Colonic mucosa (tissue), 4 donors: ENCODE results near the gene STXBP2. TPM values are rescaled to one million over a fixed set of nuclear protein-coding genes. Genes with fewer than 3 reads are reported as not detected.

Experiments used
- DNase-seq: peaks from one replicate; pipeline ENCODE4 v3.0.0-alpha.2; 2020
- H3K27ac ChIP-seq: fragments of 200-600 bp; one replicate; pipeline ENCODE4 v1.8.0; 2021
- H3K27me3 ChIP-seq: fragments of 200-600 bp; one replicate; pipeline ENCODE4 v1.8.0; 2021
- H3K36me3 ChIP-seq: fragments of 200-600 bp; one replicate; pipeline ENCODE4 v1.8.0; 2021
- H3K4me1 ChIP-seq: fragments of 200-600 bp; one replicate; pipeline ENCODE4 v1.8.0; 2021; ENCODE audit warnings: mild to moderate bottlenecking
- H3K4me3 ChIP-seq: fragments of 200-600 bp; one replicate; pipeline ENCODE4 v1.8.0; 2021
- H3K9ac ChIP-seq, 2 donors: one replicate each; pipeline ENCODE4 v1.7.0; 2013; ENCODE audit warnings: control low read depth in 2 of 2, low read depth in 2 of 2, low read length in 2 of 2
- H3K9me3 ChIP-seq: fragments of 200-600 bp; one replicate; pipeline ENCODE4 v1.8.0; 2021
- CTCF ChIP-seq: fragments of 200-600 bp; IDR thresholded peaks from one replicate; pipeline ENCODE4 v1.8.0; 2022; ENCODE audit warnings: antibody characterized with exemption, mild to moderate bottlenecking
- intact Hi-C: fragments of 100-400 bp; cut with DNase I; formaldehyde crosslinking; loops from one replicate; pipeline ENCODE4 v1.14.1; 2022
- total RNA-seq, 2 donors: library from RNA; stranded (reverse); fragmentation: NEBNext Ultra II Directional in 1 of 2; extraction: Animal tissue kit (Norgen Biotek cat#: 25700) in 1 of 2; gene quantifications; one replicate each; pipeline ENCODE4 v1.2.1, GENCODE V29; 2021
- donor health status: healthy.
- donor health status: DM: no; HTN: no; CAD: no.
- donor health status: DM: no; HTN: no; CAD: no.

STXBP2 gene
- total RNA-seq, 2 donors from 2014 or later: 166 to 212 TPM

- no peak overlapping the region for H3K4me3 ChIP-seq
- H3K27ac ChIP-seq: no peak overlapping the region
- H3K4me1 ChIP-seq: no peaks in the 10 kb centered on the region
- intact Hi-C loops: no loop called here
- DNase-seq: no peak
- H3K27me3 ChIP-seq: no peaks in the 10 kb centered on the region
- H3K9me3 ChIP-seq: no peaks in the 10 kb centered on the region
- no peak for TF ChIP-seq CTCF
- no peaks in the 10 kb centered on the region for H3K36me3 ChIP-seq
- H3K9ac ChIP-seq: no peak overlapping the region
Measured at GRCh38 chr19:7648265-7649014, 11.5 kb downstream of the STXBP2 start.

GRCh38 chr19:7650148-7650547 lies 13.2 kb downstream of the STXBP2 start:
- no peak for DNase-seq
- intact Hi-C loops: no loop called here
- no peak for TF ChIP-seq CTCF
- no peaks in the 10 kb centered on the region for H3K4me1 ChIP-seq
- H3K36me3 ChIP-seq: no peaks in the 10 kb centered on the region
- no peak overlapping the region for H3K9ac ChIP-seq
- H3K4me3 ChIP-seq: no peak overlapping the region
- no peaks in the 10 kb centered on the region for H3K9me3 ChIP-seq
- no peaks in the 10 kb centered on the region for H3K27me3 ChIP-seq
- H3K27ac ChIP-seq: no peak overlapping the region

- no peak overlapping the region for H3K27ac ChIP-seq
- H3K9ac ChIP-seq: peak overlapping the region in 1 of 2 donors; percentile 26
- intact Hi-C loops: no loop called here
Measured at GRCh38 chr19:7652061-7652641, 15.2 kb downstream of the STXBP2 start.

GRCh38 chr19:7654401-7654800 lies 17.5 kb downstream of the STXBP2 start:
- H3K9ac ChIP-seq: no peak overlapping the region
- H3K9me3 ChIP-seq: no peaks in the 10 kb centered on the region
- TF ChIP-seq CTCF: no peak
- no peak overlapping the region for H3K4me3 ChIP-seq
- no peak overlapping the region for H3K27ac ChIP-seq
- no peaks in the 10 kb centered on the region for H3K27me3 ChIP-seq
- no peak for DNase-seq
- no peaks in the 10 kb centered on the region for H3K36me3 ChIP-seq
- intact Hi-C loops: no loop called here
- no peaks in the 10 kb centered on the region for H3K4me1 ChIP-seq

More at GRCh38 chr19:7652061-7652641, 15.2 kb downstream of the STXBP2 start:
- Histone ChIP-seq H3K4me1 (no peaks in the 10 kb centered on the region), H3K36me3 (no peaks in the 10 kb centered on the region), H3K9me3 (no peaks in the 10 kb centered on the region), H3K4me3 (no peak overlapping the region), H3K27me3 (no peaks in the 10 kb centered on the region)
- TF ChIP-seq CTCF: peak; percentile 98
- DNase-seq: peak; percentile 91

- no peak overlapping the region for H3K9ac ChIP-seq
- H3K9me3 ChIP-seq: no peaks in the 10 kb centered on the region
- intact Hi-C loops: no loop called here
- no peaks in the 10 kb centered on the region for H3K36me3 ChIP-seq
- no peaks in the 10 kb centered on the region for H3K27me3 ChIP-seq
- no peak overlapping the region for H3K4me3 ChIP-seq
- no peaks in the 10 kb centered on the region for H3K4me1 ChIP-seq
- no peak for DNase-seq
- no peak overlapping the region for H3K27ac ChIP-seq
- no peak for TF ChIP-seq CTCF
Measured at GRCh38 chr19:7655581-7655980, 18.7 kb downstream of the STXBP2 start.
